Fibroblast of peridontal ligament (primary cell): ENCODE data around the gene EIPR1.

Experiments used
- DNase-seq: peaks from one replicate; pipeline ENCODE4 v3.0.0-alpha.2; 2010; ENCODE audit errors: extremely low read depth

EIPR1 gene

GRCh38 chr2:3303583-3304406, 73.8 kb downstream of the EIPR1 start:
- peak; percentile 77 for DNase-seq

DNA sequence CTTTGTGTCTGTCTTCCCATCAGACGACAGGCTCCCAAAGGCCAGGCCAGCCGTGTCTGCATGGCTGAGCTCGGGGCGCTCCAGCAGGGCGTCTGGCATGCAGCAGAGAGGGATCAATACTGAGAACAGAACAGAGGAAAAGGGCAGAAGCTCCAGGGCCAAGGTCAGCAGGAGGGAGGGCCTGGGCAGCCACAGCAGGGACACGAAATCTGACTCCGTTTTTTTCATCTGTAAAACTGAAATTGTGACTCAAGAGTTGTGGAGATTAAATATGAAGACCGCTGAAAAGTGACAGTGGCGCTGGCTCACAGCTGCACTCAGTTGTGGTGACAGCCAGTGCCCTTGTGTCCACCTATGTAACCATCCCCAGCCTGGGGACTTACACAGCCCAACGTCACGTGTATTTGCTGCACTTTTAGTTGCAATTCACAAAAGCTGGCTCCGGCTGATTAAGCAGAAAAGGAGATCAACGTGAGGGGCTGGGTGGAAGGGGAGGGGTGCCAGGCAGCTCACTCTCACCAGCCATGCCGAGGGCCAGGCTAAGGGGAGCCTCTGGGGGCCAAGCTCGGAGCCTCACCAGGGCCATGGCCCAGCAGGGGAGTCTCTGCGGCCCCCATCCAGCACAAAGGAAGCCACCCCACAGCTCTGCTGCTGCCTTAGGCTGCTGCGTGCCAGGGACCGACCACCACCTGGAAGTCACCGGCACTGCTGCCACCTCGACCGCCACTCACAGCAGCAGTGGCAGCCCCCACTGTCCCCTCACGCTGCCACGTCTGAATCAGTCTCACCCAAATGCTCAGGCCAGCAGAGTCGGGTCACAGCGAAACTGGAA, 74.7 kb downstream of the EIPR1 start:
- DNase-seq = no peak

GRCh38 chr2:3302421-3302750, 75.2 kb downstream of the EIPR1 start:
- no peak for DNase-seq

GRCh38 chr2:3301001-3301400, 76.6 kb downstream of the EIPR1 start:
- DNase-seq = no peak

GRCh38 chr2:3300224-3300995, 77.2 kb downstream of the EIPR1 start:
- no peak for DNase-seq

DNA sequence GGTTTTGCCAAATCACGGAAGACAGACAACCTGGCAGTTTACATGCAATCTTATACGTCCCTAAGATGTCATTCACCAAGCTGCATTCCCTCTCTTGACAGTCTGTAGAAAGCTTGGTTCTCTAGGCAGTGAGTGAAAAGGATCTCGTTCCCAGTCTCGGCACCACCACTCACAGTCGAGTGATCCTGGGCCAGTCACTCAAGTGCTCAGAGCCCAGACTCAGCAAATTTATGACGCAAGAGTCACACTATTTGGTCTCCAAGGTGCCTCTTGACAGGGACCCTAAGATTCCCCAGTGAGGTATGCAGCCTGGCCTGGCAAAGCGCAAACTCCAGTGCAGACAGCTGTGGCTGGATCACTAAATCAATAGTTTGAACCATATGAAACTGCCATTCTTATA, 77.9 kb downstream of the EIPR1 start:
- no peak for DNase-seq

GRCh38 chr2:3299130-3299529, 78.5 kb downstream of the EIPR1 start:
- no peak for DNase-seq

GRCh38 chr2:3298191-3298590, 79.4 kb downstream of the EIPR1 start:
- DNase-seq = no peak

GRCh38 chr2:3297523-3297922, 80.1 kb downstream of the EIPR1 start:
- DNase-seq = no peak

GRCh38 chr2:3296182-3296972, 81.2 kb downstream of the EIPR1 start:
- DNase-seq = no peak

DNA sequence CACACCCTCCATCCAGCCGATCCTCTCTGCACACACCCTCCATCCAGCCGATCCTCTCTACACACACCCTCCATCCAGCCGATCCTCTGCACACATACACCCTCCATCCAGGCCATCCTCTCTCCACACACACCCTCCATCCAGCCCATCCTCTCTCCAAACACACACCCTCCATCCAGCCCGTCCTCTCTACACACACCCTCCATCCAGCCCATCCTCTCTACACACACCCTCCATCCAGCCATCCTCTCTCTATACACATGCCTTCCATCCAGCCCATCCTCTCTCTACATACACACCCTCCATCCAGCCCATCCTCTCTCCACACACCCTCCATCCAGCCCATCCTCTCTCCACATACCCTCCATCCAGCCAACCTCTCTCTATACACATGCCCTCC, 83.1 kb downstream of the EIPR1 start:
- no peak for DNase-seq

DNA sequence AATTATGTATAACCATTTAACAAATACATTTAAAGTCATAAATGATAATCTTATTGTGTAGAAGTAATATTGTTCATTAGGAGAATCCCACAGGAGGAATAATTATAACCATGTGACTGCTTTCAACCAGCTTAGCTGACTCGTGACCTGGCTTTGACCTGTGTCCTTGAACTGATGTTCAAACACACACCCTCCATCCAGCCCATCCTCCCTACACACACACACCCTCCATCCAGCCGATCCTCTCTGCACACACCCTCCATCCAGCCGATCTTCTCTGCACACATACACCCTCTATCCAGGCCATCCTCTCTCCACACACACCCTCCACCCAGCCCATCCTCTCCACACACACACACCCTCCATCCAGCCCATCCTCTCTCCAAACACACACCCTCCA, 83.5 kb downstream of the EIPR1 start:
- no peak for DNase-seq

DNA sequence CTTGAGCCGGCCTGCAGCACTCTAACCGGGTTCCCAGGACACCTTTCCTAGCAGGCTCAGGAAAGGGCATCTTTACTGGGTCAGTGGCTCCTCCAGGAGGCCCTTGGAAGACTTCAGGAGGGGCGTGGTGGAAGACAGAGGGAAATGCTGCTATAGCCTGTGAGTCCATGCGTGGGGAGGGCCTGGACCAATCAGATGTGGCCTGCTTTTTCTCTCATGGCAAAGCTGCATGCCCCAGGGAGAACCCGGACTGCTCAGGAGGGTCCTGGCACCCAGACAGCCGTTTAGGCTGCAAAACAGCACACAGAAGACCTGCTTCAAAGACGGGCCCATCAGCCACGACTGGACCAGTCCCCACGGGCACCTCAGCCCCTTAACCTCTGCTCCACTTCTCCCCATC, 84.4 kb downstream of the EIPR1 start:
- no peak for DNase-seq

GRCh38 chr2:3292416-3292815, 85.2 kb downstream of the EIPR1 start:
- DNase-seq = no peak

DNA sequence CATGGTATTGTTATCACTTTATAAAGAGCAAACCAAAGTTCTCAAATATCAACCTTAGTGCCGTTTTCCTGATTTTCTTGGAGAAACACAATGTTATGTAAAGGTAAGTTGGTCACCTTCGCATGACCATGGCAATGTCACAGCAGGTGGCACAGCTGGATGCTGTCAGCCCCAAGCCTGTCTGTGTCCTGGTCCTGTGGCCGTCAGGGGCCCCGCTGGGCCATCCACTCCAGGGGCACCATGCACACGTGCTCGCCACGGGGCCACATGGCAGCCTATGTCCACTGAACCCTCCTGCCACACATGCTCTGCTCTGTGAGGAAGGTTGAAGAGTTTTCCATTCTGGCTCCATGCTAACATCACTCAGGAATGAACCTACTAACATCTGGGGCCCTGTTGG, 85.9 kb downstream of the EIPR1 start:
- DNase-seq = no peak

- no peak for DNase-seq
Measured at GRCh38 chr2:3291113-3291512, 86.5 kb downstream of the EIPR1 start.

DNA sequence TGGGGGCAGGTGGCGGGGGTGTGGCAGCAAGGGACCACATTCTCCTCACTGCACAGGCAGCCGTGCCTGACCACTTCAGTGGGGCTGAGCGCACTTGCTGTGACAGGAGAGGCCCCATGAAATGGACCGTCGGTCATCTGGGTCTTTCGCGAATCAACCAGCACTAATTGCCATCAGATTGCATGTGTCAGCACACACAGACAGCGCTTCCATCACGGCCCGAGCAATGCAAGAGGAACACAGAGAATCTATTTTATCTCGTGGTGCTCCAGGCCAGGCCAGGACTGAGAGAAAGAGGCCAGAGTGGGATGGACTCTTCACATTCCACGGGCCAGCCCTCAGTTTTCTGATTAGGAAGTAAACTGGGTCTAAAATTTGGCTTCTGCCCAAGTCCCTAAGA, 87.0 kb downstream of the EIPR1 start:
- no peak for DNase-seq

GRCh38 chr2:3289971-3290370, 87.6 kb downstream of the EIPR1 start:
- no peak for DNase-seq

DNA sequence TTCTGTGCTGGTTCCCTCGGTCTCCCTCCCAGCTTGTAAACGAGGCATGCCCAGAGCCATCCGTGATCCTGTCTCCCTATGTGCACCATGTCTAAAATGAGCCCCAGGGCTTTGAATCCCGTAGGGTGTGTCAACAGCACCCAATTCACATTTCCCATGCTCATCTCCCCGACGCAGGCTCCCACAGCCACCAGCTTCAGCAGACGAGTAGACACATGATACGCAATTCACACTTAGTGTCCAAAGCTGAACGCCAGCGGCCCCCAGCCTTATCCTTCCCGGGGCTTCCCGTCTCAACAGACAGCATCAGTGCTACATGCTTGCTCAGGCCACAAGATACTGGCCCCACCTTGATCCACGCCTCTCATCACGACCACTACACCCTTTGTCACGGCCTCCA, 88.1 kb downstream of the EIPR1 start:
- no peak for DNase-seq

DNA sequence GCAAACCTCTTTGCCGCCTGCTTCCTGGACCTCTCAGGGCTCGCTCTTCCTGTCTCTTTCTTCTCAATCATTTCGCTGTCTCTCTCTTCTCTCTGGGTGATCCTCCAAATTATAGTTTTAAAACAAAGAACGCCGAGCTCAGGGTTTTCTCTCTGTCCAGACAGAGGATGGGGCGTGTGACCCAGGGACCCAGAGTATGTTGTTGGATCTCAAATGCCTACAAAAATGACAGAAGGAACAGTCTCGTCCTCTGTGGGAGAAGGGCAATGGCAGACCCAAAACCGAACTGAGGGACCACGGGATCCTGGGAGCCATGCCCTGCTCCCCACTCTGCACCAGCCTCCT, 88.5 kb downstream of the EIPR1 start:
- DNase-seq = no peak

DNA sequence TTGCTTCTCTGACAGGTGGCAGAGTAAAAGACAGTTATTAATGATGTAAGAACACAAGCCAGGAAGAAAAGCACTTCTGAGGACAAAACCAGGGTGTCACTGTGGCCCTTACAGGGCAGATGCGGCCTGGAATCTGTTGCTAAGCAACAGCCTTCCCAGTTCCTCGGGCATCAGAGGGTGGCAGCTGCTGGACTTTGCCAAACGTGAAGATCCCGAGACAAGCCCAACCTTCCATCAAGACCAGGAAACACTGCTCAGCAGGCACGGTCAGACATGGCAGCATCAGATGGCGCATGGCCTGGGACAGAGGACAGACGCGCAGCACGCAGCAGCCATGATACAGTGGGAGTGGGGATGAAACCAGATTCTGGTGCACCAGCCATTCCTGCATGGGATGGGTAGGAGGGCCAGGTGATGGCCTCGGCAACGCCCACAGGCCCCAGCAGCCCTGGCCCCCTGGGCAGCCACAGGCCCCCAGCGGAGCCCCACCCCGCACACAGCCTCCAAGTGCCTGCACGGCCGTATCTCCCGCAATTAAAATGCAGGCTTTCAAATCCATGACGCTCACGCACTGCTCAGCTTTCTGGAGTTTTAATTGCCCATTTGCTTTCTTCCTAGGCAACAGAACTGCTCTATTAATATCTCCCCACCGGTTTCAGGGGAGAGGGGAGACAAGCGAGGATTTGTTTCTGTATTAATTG, 89.0 kb downstream of the EIPR1 start:
- DNase-seq = no peak
